ENCODE measurements around the gene VPS36. TPM values are rescaled to one million over a fixed set of nuclear protein-coding genes. Genes with fewer than 3 reads are reported as not detected.
"Not testable (repeated sequence)": the region's sequence is repeated elsewhere in the genome, so short reads cannot be mapped to it uniquely, and the experiment has no call there.

VPS36 gene, protein sequence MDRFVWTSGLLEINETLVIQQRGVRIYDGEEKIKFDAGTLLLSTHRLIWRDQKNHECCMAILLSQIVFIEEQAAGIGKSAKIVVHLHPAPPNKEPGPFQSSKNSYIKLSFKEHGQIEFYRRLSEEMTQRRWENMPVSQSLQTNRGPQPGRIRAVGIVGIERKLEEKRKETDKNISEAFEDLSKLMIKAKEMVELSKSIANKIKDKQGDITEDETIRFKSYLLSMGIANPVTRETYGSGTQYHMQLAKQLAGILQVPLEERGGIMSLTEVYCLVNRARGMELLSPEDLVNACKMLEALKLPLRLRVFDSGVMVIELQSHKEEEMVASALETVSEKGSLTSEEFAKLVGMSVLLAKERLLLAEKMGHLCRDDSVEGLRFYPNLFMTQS
- polyA plus RNA-seq: 10 to 100 TPM; 12.7 to 21.5 (median 13.5) TPM

DNA sequence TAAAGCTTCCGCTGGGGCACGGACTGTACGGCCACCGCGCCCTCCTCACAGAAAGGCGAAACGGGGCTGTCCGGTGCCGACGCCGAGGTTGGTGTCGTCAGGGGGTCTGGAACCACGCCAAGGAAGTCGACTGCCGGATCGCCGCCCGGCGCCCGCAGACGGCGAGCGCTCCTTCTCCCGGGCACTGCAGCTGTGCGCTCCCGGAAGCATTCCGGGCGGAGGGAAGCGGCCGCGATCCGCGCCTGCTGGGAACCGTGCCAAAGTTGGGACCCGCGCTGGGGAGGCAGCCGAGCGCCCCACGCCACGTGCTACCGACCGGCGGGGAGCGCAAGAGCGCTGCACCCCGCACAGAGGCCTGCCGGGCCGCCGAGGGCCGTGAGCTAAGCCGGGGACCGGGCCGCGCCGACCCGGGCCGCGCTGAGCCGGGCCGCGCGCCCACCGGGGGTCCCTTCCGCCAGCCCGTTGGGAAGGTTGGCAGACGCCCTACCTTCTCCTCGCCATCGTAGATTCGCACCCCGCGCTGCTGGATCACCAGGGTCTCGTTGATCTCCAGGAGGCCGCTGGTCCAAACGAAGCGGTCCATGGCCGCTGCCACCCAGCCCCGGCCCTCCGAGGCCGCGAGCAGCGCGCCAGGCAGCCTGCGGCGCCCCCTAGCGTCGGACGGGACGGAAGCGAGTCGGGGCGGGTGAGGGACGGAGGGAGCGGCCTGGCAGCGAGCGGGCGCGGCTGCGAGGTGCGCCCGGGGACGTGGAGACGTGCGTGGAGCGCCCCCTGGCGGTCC is at the start of gene VPS36:
Gene VPS36, minus strand, starts transcription at position 623 of the 781 bp plus-strand sequence. Its CDS starts 40 bp downstream, at position 583.
- WGBS, 3 donors: 0% methylated on average over 87 to 105 of the region's 105 CpGs
- peak within 1 kb of the TSS; percentile 63 for H3K27ac ChIP-seq (ENCODE audit: low read depth, low read length)

DNA sequence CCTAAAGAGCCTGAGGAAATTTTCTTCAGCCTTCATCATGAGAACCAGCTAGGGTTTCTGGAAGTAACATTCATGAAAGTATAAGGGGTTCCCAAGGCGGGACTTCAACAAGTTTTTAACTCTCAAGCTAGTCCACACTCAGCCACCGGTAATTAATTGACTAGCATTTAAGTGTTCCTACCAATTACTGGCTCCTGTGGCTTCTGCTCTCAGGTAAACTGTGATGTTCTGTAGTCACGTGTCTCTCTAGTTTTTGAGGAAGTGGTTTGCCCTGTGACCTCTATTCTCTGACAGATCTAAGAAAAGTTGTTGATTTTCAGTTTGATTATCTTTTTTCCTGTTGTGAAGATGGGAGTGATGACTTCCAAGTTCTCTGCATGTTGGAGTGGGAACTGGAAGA is 47.5 kb upstream of the VPS36 start:
- WGBS, 3 donors: 55 to 69% (median 62%) methylated on average over 2 to 3 of the region's 3 CpGs
- H3K27ac ChIP-seq (ENCODE audit: low read depth, low read length): not testable (repeated sequence)

DNA sequence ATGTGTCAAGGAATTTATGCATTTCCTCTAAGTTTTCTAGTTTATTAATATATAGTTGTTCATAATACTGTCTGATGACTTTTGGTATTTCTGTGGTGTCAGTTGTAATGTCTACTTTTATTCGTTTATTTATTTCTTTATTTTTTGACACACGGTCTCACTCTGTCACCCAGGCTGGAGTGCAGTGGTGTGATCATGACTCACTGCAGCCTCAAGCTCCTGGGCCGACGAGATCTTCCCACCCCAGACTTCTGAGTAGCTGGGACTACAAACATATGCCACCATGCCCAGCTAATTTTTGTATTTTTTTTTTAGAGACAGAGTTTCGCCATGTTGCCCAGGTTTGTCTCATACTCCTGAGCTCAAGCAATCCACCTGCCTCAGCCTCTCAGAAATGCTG is 43.8 kb upstream of the VPS36 start:
- not testable (repeated sequence) for H3K27ac ChIP-seq (ENCODE audit: low read depth, low read length)
- WGBS, 3 donors: 67 to 73% (median 73%) methylated on average over 5 of the region's 5 CpGs

DNA sequence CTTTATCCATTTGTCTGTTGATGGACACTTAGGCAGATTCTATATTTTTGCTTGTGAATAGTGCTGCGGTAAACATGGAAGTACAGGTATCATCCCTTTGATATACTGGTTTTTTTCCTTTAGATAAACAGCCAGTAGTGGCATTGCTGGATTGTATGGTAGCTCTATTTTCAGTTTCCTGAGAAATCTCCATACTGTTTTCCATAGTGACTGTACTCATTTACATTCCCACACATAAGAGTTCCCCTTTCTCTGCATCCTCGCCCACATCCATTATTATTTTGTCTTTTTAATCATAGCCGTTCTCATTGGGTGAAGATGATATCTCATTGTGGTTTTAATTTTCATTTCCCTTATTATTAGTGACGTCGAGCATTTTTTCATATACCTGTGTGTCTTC is 40.6 kb upstream of the VPS36 start:
- H3K27ac ChIP-seq (ENCODE audit: low read depth, low read length): not testable (repeated sequence)
- WGBS, 3 donors: 67 to 82% (median 75%) methylated on average over 1 to 2 of the region's 5 CpGs

DNA sequence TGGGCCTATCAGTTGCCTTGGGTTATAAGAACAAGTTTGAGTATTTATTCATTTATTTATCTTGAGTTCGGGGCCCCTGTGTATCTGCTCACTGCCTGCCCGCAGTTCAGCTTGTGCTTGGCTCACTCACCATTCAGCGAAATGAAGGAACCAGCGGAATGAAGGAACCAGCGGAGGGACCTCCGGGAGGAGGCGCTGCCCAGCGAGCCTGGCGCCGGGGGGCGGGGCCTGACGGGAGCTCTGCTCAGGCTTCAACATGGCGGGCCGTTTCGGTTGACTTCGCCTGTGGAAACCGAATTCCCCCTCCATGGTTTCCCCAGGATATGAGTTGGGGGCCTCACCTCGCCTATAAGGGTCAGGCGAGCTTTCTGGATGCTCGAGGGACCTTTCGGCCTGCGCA is 38.3 kb upstream of the VPS36 start:
- H3K27ac ChIP-seq (ENCODE audit: low read depth, low read length): not testable (repeated sequence)
- WGBS, 3 donors: no CpG with 5 or more reads among the region's 22 CpGs

DNA sequence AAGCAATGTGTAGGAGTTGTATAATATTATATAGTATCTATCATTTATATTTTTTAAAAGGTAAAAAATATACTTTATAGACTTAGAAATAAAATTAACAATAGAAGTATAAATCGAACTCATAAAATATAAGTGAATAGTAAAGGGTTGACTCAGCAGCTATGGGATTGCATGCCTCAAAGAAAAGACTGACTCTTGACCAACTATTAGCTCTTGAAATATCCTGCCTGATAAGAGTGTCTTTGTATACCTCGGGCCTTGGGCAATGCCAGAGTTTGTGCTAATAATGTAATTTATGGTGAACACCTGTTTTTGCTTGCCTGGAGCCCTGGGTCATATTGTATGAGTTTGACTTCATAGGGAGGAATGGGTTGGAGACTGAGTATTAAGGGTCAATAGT is 36.6 kb upstream of the VPS36 start:
- H3K27ac ChIP-seq (ENCODE audit: low read depth, low read length): not testable (repeated sequence)
- 59 to 79% (median 63%) methylated on average over 1 to 2 of the region's 2 CpGs for WGBS, 3 donors

DNA sequence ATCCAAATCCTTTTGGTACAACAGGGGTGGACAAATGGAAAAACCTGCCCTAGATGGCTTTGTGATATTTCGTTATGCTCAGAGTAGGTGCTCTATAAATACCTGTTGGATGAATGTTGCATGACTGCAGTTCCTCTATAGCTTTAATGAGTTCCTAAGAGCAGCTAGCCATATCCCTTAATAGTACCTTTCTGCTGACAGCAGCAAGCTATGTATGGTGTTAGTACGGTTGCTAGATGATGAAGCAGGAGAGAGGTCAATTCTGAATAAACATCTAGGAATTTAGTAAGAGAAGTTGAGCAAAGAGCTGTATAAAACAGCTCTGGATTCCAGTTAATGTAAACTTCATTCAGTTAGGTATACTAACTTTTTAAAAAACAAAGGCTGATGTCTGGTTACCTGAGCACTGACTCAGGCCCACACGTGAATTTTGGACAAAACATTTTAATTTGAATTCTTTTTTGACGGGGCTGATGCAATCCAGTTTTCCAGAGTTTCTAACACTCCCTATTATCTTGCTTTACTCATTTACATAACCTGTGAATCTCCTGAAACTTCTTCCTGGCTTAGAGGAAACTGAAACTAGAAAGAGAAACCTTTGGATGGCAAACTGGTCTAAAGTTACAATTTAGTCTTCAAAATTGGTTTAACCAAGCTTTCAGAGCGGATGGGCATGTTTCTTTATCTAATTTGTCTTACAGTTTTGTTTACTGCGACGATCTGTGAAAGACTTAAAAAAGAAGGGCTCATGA is 30.4 kb upstream of the VPS36 start:
- 78 to 82% (median 81%) methylated on average over 6 of the region's 7 CpGs for WGBS, 3 donors
- H3K27ac ChIP-seq (ENCODE audit: low read depth, low read length): not testable (repeated sequence)

DNA sequence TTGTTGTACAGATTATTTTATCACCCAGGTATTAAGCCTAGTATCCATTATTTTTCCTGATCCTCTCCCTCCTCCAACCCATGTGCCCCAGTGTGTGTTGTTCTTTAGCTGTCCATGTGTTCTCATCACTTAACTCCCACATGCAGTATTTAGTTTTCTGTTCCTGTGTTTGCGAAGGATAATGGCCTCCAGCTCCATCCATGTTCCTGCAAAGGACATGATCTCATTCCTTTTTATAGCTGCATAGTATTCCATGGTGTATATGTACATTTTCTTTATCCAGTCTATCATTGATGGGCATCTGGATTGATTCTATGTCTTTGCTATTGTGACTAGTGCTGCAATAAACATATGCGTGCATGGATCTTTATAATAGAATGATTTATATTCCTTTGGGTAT is 18.1 kb upstream of the VPS36 start:
- not testable (repeated sequence) for H3K27ac ChIP-seq (ENCODE audit: low read depth, low read length)
- WGBS, 3 donors: 96 to 100% (median 99%) methylated on average over 2 of the region's 2 CpGs

DNA sequence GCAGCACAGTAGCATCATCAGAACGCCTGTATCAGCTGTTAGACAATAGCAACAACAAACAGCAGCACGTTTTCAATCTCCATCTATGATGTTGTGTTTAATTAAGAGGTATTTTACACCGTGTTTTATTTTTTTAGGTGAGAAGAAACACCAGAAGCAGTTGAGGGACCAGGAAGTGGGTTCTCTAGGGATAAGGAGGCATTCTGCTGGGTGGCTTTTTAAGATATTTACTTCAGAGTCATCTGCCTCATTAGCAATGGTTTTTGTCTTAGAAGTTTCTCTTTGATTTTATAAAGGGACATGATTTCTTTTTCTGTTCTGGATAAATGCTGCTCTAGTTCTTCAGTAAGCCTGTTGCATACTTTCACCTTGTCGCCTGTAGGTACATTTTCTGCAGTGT is 13.1 kb upstream of the VPS36 start:
- no peak overlapping the region for H3K27ac ChIP-seq (ENCODE audit: low read depth, low read length)
- WGBS, 3 donors: 84 to 85% (median 85%) methylated on average over 4 of the region's 4 CpGs

DNA sequence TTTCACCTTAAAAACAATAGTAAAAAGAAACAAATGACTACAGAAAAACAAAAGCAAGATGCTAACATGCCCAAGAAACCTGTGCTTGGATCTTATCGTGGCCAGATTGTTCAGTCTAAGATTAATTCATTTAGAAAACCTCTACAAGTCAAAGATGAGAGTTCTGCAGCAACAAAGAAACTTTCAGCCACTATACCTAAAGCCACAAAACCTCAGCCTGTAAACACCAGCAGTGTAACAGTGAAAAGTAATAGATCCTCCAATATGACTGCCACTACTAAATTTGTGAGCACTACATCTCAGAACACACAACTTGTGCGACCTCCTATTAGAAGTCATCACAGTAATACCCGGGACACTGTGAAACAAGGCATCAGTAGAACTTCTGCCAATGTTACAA is 10.8 kb upstream of the VPS36 start:
- no peak overlapping the region for H3K27ac ChIP-seq (ENCODE audit: low read depth, low read length)
- WGBS, 3 donors: 86 to 92% (median 92%) methylated on average over 3 of the region's 3 CpGs

DNA sequence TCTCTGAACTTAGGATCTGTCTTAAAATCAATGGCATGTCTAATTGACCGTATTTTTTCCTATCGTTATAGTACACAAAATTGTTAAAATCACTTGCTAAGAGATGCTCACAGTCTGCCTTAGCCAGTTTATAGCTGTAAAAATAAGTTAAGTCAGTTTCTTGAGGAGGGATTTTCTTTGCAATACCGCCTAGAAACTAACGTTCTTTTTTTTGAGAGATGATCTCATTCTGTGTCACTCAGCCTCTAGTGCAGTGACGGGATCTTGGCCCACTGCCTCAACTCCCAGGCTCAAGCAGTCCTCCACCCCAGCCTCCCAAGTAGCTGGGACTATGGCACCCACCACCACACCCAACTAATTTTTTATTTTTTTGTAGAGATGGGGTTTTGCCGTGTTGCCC is 9.2 kb upstream of the VPS36 start:
- no peak overlapping the region for H3K27ac ChIP-seq (ENCODE audit: low read depth, low read length)
- WGBS, 3 donors: 80 to 90% (median 84%) methylated on average over 6 of the region's 6 CpGs

DNA sequence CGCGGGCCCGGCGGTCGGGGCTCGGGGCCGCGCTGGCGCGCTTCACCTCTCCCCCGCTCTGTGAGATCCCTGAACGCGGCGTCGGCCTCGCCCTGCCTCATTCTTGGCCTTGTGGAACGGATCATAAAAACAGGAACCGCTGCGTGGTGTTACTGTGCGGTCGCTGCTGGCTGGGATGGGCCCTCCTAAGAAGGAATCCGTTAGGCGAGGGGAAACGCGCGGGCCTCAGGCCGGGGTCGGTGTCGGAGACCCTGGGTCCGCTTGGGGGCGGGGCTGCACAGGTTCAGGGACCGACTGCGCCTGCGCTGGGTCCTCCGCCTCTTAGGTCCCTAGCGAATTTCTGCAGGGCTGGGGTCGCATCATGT is 5.2 kb upstream of the VPS36 start:
- 0 to 1% (median 0%) methylated on average over 27 to 37 of the region's 37 CpGs for WGBS, 3 donors
- no peak overlapping the region for H3K27ac ChIP-seq (ENCODE audit: low read depth, low read length)

DNA sequence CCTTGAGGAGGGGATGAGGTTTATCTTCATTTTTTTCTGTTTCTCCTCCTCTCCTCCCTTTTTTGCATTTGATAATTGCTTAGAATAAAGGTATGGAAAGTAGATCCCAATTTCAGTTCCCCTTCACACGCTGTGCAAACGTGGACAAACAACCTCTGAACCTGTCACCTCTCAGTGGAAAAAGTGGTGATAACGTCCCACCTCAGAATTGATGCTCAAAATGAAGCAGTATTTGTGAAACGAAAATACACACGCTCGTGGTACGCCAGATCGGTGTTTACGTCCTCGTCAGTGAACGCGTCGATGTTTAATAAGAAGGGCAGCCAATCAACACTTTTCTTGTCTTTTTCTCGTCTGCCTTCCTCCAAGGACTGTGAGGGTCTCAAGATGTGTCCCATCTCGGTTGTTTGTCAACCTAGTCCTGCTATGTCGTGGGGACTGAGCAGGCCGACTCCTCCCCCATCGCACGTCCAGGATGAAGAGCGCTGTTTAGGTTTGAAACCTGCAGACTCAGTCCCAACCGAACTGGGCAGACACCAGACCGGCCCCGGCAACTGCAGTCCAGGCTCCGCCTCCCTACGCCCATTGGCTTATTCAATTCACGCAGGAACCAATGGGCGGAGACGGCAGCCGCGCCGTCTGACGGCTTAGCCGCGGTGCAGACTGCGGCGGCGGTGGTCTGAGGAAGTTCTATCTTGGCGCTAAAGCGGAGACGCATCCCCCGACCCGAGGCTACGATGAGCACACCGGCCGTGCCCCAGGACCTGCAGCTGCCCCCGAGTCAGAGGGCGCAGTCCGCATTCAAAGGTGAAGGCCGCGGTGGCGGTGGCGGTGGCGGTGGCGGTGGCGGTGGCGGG is 4.6 kb upstream of the VPS36 start, which contains the start of gene CKAP2:
Gene CKAP2, plus strand, starts transcription at position 659 of the 857 bp plus-strand sequence. Its CDS starts 79 bp downstream, at position 738.
- H3K27ac ChIP-seq (ENCODE audit: low read depth, low read length): no peak within 1 kb of the TSS
- 0% methylated on average over 52 to 55 of the region's 56 CpGs for WGBS, 3 donors

DNA sequence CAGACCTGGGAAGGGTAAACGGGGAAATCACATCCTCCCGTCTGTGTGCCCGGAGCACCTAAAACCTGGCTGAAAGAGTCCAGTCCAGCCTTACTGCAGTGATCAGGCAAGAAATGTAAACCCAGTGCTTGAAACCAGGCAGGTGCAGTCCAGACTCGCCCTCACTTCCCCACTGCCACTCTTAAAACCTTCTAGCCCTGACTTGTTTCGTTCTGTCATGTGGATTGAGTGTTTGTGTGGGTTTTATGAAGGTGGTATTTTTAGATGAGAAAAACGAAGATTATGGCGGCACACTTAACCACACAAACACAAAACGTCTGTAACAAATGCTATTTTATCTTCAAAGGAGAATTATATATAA is 4.0 kb upstream of the VPS36 start:
- no peak overlapping the region for H3K27ac ChIP-seq (ENCODE audit: low read depth, low read length)
- WGBS, 3 donors: 8 to 18% (median 8%) methylated on average over 8 of the region's 8 CpGs

DNA sequence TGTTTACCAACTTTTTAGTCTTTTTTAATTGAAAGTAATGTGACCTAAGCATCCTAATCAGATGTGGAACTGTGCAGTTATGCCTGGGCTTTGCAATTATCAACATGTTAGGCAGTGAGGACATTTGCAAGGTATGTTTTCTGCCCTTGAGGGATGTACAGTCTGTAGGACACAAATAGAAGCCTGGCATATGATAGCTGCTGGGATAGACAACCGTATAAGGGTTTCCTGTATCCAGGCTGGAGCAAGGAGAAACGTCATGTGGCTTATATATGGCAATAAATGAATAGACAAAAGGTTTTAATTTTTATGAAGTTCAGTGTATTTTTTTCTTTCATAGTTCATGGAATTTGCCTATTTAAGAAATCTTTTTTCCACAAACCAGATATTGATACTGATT is 2.0 kb upstream of the VPS36 start:
- 61 to 76% (median 73%) methylated on average over 2 of the region's 2 CpGs for WGBS, 3 donors
- no peak overlapping the region for H3K27ac ChIP-seq (ENCODE audit: low read depth, low read length)

DNA sequence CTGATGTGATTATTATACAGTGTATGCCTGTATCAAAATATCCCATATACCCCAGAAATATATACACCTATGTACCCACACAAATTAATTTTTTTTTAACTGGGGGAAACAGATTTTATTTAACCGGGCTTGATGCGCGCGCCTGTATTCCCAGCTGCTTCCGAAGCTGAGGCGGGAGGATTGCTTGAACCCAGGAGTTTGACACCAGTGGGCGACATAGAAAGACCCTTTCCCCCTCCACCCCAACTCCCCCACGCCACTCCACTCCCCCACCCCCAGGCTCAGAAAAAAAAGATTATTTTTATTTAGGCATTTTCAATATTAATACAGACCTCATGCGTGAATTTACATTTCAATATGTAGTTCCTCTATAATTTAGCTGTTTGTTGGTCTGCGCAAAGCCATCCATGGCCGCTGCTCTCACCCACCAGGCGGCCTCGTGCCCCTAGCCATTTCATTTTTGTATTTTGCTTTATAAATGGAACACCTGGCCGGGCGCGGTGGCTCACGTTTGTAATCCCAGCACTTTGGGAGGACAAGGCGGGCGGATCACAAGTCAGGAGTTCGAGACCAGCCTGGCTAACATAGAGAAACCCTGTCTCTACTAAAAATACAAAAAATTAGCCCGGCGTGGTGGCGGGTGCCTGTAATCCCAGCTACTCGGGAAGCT is 836 bp upstream of the VPS36 start:
- no peak overlapping the region for H3K27ac ChIP-seq (ENCODE audit: low read depth, low read length)

DNA sequence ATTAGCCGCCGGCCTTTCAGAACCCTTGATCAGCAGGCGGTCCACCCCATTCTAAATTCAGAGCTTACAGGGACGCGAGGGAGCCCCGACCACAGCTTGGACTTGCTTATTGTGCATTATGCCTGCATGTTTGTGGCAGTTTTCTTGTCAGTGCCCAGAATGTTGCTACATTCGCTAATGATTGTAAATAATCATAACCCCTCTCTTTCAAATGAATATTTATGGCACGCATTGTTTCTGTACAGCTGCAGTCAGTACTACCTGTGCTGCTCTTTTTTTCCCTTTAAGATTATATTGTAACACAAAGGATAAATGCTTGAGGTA is 321 bp upstream of the VPS36 start:
- no peak overlapping the region for H3K27ac ChIP-seq (ENCODE audit: low read depth, low read length)
- WGBS, 3 donors: 9 to 11% (median 10%) methylated on average over 8 of the region's 8 CpGs

More for the DNA sequence above, 836 bp upstream of the VPS36 start:
- WGBS, 3 donors: 87 to 88% (median 87%) methylated on average over 24 of the region's 24 CpGs
